Lower leg skin (tissue), 3 donors: ENCODE data around the gene AIF1.

Experiments
- CTCF ChIP-seq, 3 donors: fragments of 450-650 bp; IDR thresholded peaks; one replicate each; pipeline ENCODE4 v1.5.1; 2016; ENCODE audit warnings: antibody characterized with exemption in 3 of 3, mild to moderate bottlenecking in 3 of 3, moderate library complexity in 2 of 3
- POLR2A ChIP-seq, 2 donors: fragments of 450-650 bp; IDR thresholded peaks; one replicate each; pipeline ENCODE4 v1.6.1; 2016 to 2017; ENCODE audit warnings: antibody characterized with exemption in 2 of 2, mild to moderate bottlenecking in 1 of 2, moderate library complexity in 1 of 2

- TF ChIP-seq CTCF (IDR thresholded peaks at IDR 0.05) (no peak), POLR2A (IDR thresholded peaks at IDR 0.05) (no peak)
Measured at GRCh38 chr6:31573239-31574105, 41.6 kb upstream of the AIF1 start.
